ENCODE measurements around the gene ZNF148.

The ZNF148 gene

DNA sequence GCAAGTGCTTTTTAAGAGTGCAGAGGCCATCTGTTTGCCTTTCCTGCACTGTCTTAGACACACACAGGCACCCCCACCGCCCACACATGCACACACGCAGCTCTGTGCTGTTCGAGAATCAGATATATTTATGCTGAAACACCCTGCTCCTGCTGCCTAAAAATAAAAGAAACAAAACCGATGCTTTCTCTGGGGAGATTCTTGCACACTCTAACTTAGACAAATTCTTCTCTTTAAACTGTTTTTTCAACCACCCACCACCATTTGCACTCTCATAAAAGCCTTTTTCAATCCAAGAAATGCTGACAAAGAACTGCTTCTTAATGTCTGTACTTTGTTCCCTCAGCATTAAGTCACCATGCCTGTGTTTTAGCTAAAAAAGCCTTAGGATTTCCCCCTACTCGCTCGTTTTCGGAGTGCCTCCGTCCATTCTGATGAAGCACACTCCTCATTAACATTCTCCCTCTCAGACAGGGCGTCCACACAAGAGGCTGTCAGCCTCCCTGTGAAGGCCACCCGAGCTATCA lies 188.8 kb downstream of the ZNF148 start:
- no peak for DNase-seq (ENCODE audit: low read depth, low spot score)
- H3K27ac ChIP-seq (ENCODE audit: low read length) = no peak overlapping the region
- no CpG with 5 or more reads among the region's 10 CpGs for WGBS (ENCODE audit: insufficient coverage, insufficient read length)

DNA sequence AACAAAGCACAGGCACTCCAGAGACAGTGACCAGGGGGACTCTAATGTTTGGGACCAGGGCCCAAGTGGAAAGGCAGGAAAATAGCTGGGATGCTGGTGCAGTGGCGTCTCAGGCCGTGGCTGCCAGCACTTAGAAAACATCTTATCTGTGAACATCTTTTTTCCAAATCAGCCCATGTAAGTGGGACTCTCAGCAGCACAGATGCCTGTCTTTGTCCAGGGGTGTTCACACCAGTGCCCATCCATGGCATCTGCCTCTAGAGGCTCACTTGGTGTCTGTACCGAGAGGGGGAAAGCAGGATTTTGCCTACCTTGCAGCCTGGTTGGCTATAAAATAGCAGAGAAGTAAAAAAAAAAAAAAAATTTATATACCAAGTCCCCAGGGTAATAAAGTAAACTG lies 189.3 kb downstream of the ZNF148 start:
- H3K36me3 ChIP-seq (ENCODE audit: control insufficient read depth, insufficient read depth, low read length) = peaks cover 5% of the 10 kb centered on the region; the same call in 1 of the 2 replicates
- peaks cover 3% of the 10 kb centered on the region for H3K4me1 ChIP-seq (ENCODE audit: control insufficient read depth, insufficient read depth, low read length)
- no peak overlapping the region for H3K27ac ChIP-seq (ENCODE audit: low read length)
- H3K4me3 ChIP-seq (ENCODE audit: low read length) = no peak overlapping the region
- H3K27me3 ChIP-seq (ENCODE audit: control insufficient read depth, insufficient read depth, low read length) = no peaks in the 10 kb centered on the region
- no peak for DNase-seq (ENCODE audit: low read depth, low spot score)
- no peaks in the 10 kb centered on the region for H3K9me3 ChIP-seq (ENCODE audit: control insufficient read depth, insufficient read depth, low read length)
- no CpG with 5 or more reads among the region's 3 CpGs for WGBS (ENCODE audit: insufficient coverage, insufficient read length)

More for the DNA sequence above, 188.8 kb downstream of the ZNF148 start:
- H3K36me3 ChIP-seq (ENCODE audit: control insufficient read depth, insufficient read depth, low read length) = peaks cover 5% of the 10 kb centered on the region; the same call in 1 of the 2 replicates
- no peaks in the 10 kb centered on the region for H3K27me3 ChIP-seq (ENCODE audit: control insufficient read depth, insufficient read depth, low read length)
- H3K4me1 ChIP-seq (ENCODE audit: control insufficient read depth, insufficient read depth, low read length) = peaks cover 3% of the 10 kb centered on the region
- no peaks in the 10 kb centered on the region for H3K9me3 ChIP-seq (ENCODE audit: control insufficient read depth, insufficient read depth, low read length)
- no peak overlapping the region for H3K4me3 ChIP-seq (ENCODE audit: low read length)

DNA sequence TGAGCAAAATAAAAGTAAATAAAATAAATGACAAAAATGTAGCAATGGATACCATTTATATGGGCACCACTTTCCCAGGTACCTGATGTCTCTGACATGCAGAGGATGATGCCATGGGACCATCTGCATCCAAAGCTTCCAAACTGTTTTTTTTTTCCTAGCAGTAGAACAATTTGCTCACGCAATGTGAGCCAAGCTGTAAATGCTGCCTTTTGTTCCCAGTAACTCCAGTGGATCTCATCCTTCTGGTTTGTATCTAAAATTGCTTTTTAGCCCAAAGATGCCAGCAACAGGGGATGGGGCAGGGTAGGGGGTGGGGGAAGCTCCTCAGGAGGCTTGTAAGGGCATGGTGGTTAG lies 195.3 kb downstream of the ZNF148 start:
- H3K27me3 ChIP-seq (ENCODE audit: control insufficient read depth, insufficient read depth, low read length) = no peaks in the 10 kb centered on the region
- no peaks in the 10 kb centered on the region for H3K9me3 ChIP-seq (ENCODE audit: control insufficient read depth, insufficient read depth, low read length)
- H3K27ac ChIP-seq (ENCODE audit: low read length) = no peak overlapping the region
- 0 out of 2 replicates have a peak, but pooled peaks cover 1% of the 10 kb centered on the region for H3K4me1 ChIP-seq (ENCODE audit: control insufficient read depth, insufficient read depth, low read length)
- no peak overlapping the region for H3K4me3 ChIP-seq (ENCODE audit: low read length)
- no peaks in the 10 kb centered on the region for H3K36me3 ChIP-seq (ENCODE audit: control insufficient read depth, insufficient read depth, low read length)
- no peak for DNase-seq (ENCODE audit: low read depth, low spot score)
- WGBS (ENCODE audit: insufficient coverage, insufficient read length) = no CpG with 5 or more reads among the region's 1 CpG

DNA sequence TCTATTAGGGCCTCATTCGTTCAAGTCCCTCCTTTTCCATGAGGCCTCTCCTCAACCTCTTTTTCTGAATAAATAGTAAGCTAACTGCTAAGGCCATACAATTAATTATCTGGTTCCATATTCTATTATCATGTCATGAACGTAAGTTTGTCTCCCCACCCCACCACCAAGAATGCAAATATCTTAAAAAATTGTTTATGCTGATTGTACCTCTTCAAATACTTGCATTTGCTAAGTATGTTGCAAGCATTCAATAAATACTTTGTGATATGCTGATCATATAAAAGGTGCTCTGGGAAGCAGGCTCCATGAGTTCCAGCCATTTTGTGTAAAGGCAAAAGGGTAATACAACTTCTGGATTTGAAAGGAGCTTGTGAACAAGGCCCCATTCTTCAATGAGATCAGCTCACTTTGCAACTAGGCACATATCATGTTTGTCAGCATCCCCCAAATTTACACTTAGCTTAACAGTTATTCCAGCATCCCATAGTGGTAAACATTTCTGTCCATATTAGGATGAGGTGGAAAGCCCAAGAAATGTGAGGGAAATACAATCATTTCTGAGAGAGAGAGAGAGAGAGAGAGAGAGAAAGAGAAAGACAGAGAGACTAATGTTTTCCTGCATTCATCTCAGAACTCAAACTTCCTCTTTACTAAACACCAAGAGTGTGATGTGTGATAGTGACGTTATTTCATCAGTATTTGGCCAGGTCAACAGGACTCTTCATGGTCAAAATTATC lies 195.8 kb downstream of the ZNF148 start:
- no peak overlapping the region for H3K27ac ChIP-seq (ENCODE audit: low read length)
- H3K36me3 ChIP-seq (ENCODE audit: control insufficient read depth, insufficient read depth, low read length) = no peaks in the 10 kb centered on the region
- no peak overlapping the region for H3K4me3 ChIP-seq (ENCODE audit: low read length)
- WGBS (ENCODE audit: insufficient coverage, insufficient read length) = no CpG with 5 or more reads among the region's 3 CpGs
- no peaks in the 10 kb centered on the region for H3K9me3 ChIP-seq (ENCODE audit: control insufficient read depth, insufficient read depth, low read length)
- H3K4me1 ChIP-seq (ENCODE audit: control insufficient read depth, insufficient read depth, low read length) = 0 out of 2 replicates have a peak, but pooled peaks cover 1% of the 10 kb centered on the region
- H3K27me3 ChIP-seq (ENCODE audit: control insufficient read depth, insufficient read depth, low read length) = no peaks in the 10 kb centered on the region
- DNase-seq (ENCODE audit: low read depth, low spot score) = no peak

DNA sequence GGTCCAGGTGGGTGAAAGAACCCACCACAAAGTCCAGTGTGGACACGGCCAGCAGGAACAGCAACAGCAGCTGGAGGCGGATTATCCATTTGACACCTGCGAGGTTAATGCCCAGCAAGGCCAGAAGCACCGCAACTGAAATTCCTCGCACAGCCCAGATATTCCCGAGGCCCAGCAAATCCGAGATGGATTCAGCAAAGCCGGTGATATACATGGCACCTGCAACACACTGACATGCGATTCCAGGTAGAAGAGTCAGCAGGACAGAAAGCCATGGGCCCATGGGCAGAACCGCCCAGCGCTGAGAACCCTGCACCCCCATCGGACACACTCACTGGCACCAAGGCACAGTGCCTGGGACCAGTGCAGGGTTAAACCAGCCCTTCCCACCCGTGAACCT lies 197.4 kb downstream of the ZNF148 start:
- WGBS (ENCODE audit: insufficient coverage, insufficient read length) = no CpG with 5 or more reads among the region's 13 CpGs
- Histone ChIP-seq H3K36me3 (ENCODE audit: control insufficient read depth, insufficient read depth, low read length) (no peaks in the 10 kb centered on the region), H3K4me3 (ENCODE audit: low read length) (no peak overlapping the region), H3K9me3 (ENCODE audit: control insufficient read depth, insufficient read depth, low read length) (no peaks in the 10 kb centered on the region), H3K4me1 (ENCODE audit: control insufficient read depth, insufficient read depth, low read length) (no peaks in the 10 kb centered on the region), H3K27ac (ENCODE audit: low read length) (no peak overlapping the region), H3K27me3 (ENCODE audit: control insufficient read depth, insufficient read depth, low read length) (no peaks in the 10 kb centered on the region)
- DNase-seq (ENCODE audit: low read depth, low spot score) = no peak
